GM15510 (cell line): ENCODE results near the gene PSMD14.

Source experiments
- POLR2A ChIP-seq: IDR thresholded peaks from 3 replicates; pipeline ENCODE4 v1.6.1; 2011; ENCODE audit warnings: borderline replicate concordance; ENCODE audit not compliant: insufficient read length; ENCODE audit errors: extremely low read depth

PSMD14 gene

GRCh38 chr2:161424891-161425727, 116.9 kb downstream of the PSMD14 start:
- TF ChIP-seq POLR2A: no peak

GRCh38 chr2:161425728-161426454, 117.7 kb downstream of the PSMD14 start:
- TF ChIP-seq POLR2A: no peak

- TF ChIP-seq POLR2A: no peak
Measured at GRCh38 chr2:161426455-161426921, 118.3 kb downstream of the PSMD14 start.

- no peak for TF ChIP-seq POLR2A
Measured at GRCh38 chr2:161426922-161427663, 118.9 kb downstream of the PSMD14 start.

- no peak for TF ChIP-seq POLR2A
Measured at GRCh38 chr2:161427664-161428587, 119.7 kb downstream of the PSMD14 start.

- TF ChIP-seq POLR2A: no peak
Measured at GRCh38 chr2:161430386-161430785, 122.2 kb downstream of the PSMD14 start.

- no peak for TF ChIP-seq POLR2A
Measured at GRCh38 chr2:161432107-161432506, 123.9 kb downstream of the PSMD14 start.

GRCh38 chr2:161434118-161434517, 125.9 kb downstream of the PSMD14 start:
- TF ChIP-seq POLR2A: no peak

- no peak for TF ChIP-seq POLR2A
Measured at GRCh38 chr2:161436411-161436810, 128.2 kb downstream of the PSMD14 start.

- TF ChIP-seq POLR2A: no peak
Measured at GRCh38 chr2:161438598-161438997, 130.4 kb downstream of the PSMD14 start.

GRCh38 chr2:161445097-161445496, 136.9 kb downstream of the PSMD14 start:
- TF ChIP-seq POLR2A: no peak

- no peak for TF ChIP-seq POLR2A
Measured at GRCh38 chr2:161448431-161448830, 140.2 kb downstream of the PSMD14 start.
